Esophagus muscularis mucosa (tissue), 4 donors: Measurements from ENCODE around the gene PGLYRP4. TPM values are rescaled to one million over a fixed set of nuclear protein-coding genes. Genes with fewer than 3 reads are reported as not detected.

Source experiments
- DNase-seq: peaks from one replicate; pipeline ENCODE4 v3.0.0-alpha.2; 2017; ENCODE audit errors: extremely low spot score
- H3K27ac ChIP-seq, 4 donors: fragments of 200-600 bp; sonication (generic); replicated peaks in 1 of 4; 1 replicate in 3 of 4; 2 replicates in 1 of 4; pipeline ENCODE4 v1.5.1; 2016 to 2019; ENCODE audit warnings: mild to moderate bottlenecking in 1 of 4
- H3K27me3 ChIP-seq, 4 donors: fragments of 200-600 bp; sonication (generic); one replicate each; pipeline versions ENCODE4 v1.5.1 to v1.6.0; 2016 to 2019
- H3K36me3 ChIP-seq, 4 donors: fragments of 200-600 bp; sonication (generic); one replicate each; pipeline ENCODE4 v1.5.1; 2016 to 2019
- H3K4me1 ChIP-seq, 4 donors: fragments of 200-600 bp; sonication (generic); one replicate each; pipeline ENCODE4 v1.5.1; 2016 to 2019
- H3K4me3 ChIP-seq, 4 donors: fragments of 200-600 bp; sonication (generic); 1 replicate in 2 of 4; 2 replicates in 2 of 4; pipeline ENCODE4 v1.5.1; 2016 to 2019; ENCODE audit warnings: mild to moderate bottlenecking in 4 of 4, moderate library complexity in 1 of 4
- H3K9me3 ChIP-seq, 4 donors: fragments of 200-600 bp; sonication (generic); 1 replicate in 3 of 4; 2 replicates in 1 of 4; pipeline ENCODE4 v1.5.1; 2016 to 2019
- EP300 ChIP-seq: sonication (generic); formaldehyde crosslinking; IDR thresholded peaks from one replicate; pipeline ENCODE4 v1.6.1; 2017; ENCODE audit warnings: antibody characterized with exemption
- POLR2A ChIP-seq: fragments of 450-650 bp; IDR thresholded peaks from one replicate; pipeline ENCODE4 v1.6.1; 2017; ENCODE audit warnings: antibody characterized with exemption, moderate library complexity, mild to moderate bottlenecking, low read depth
- POLR2AphosphoS5 ChIP-seq, 2 donors: sonication (generic); formaldehyde crosslinking; IDR thresholded peaks; one replicate each; pipeline ENCODE4 v1.6.1; 2017; ENCODE audit warnings: antibody characterized with exemption in 2 of 2
- WGBS: methylation state at CpG from one replicate; pipeline ENCODE4 v1.1.5; 2018; 5-methylcytosine and 5-hydroxymethylcytosine counted together
- intact Hi-C: fragments of 100-400 bp; cut with DNase I; formaldehyde crosslinking; loops from one replicate; pipeline ENCODE4 v1.15.1; 2023
- total RNA-seq, 4 donors: library from RNA; depleted of rRNA; stranded (reverse); fragments of >200 nt; gene quantifications; one replicate each; pipeline versions ENCODE4 v1.1.0 to v1.2.1, GENCODE V29; 2016
- TF ChIP-seq, protein P1 (sequence below), 3 experiments: fragments of 200-600 bp in 2 of 3; fragments of 450-650 bp in 1 of 3; sonication (generic) in 2 of 3; IDR thresholded peaks; one replicate each; pipeline ENCODE4 v1.5.1; 2017 to 2019; ENCODE audit warnings: antibody characterized with exemption in 3 of 3, mild to moderate bottlenecking in 2 of 3, moderate library complexity in 1 of 3

PGLYRP4 gene
- total RNA-seq, 4 donors from 2014 or later, result not detected

DNA sequence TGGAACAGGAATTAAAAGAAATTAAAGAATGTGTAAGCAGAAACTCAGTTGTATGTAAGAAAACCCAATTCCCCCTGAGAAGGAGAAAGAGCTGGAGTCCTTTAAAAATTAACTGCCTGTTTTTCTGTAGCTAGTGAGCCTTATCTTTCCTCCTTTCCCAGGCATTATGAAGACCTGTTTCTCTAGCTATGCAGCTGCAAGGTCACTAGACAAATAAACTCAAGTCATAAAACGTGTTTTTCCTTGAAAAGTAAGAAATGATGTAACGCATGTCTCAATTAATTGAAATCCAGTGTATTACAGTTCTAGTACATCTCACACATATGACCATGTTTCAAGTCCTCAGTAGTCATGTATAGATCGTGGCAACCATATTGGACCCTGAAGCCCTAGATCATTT lies 21.5 kb upstream of the PGLYRP4 start:
- TF ChIP-seq POLR2AphosphoS5 (IDR thresholded peaks at IDR 0.05) (no peak), EP300 (no peak), POLR2A (no peak)
- TF ChIP-seq, protein P1, sequence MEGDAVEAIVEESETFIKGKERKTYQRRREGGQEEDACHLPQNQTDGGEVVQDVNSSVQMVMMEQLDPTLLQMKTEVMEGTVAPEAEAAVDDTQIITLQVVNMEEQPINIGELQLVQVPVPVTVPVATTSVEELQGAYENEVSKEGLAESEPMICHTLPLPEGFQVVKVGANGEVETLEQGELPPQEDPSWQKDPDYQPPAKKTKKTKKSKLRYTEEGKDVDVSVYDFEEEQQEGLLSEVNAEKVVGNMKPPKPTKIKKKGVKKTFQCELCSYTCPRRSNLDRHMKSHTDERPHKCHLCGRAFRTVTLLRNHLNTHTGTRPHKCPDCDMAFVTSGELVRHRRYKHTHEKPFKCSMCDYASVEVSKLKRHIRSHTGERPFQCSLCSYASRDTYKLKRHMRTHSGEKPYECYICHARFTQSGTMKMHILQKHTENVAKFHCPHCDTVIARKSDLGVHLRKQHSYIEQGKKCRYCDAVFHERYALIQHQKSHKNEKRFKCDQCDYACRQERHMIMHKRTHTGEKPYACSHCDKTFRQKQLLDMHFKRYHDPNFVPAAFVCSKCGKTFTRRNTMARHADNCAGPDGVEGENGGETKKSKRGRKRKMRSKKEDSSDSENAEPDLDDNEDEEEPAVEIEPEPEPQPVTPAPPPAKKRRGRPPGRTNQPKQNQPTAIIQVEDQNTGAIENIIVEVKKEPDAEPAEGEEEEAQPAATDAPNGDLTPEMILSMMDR (IDR thresholded peaks at IDR 0.05), result no peak
- H3K4me3 ChIP-seq, result no peak overlapping the region
- intact Hi-C loops, result no loop called here
- DNase-seq, result no peak
- H3K36me3 ChIP-seq, result no peaks in the 10 kb centered on the region
- peaks cover 0 to 4% (median 0%) of the 10 kb centered on the region in 4 donors for H3K27me3 ChIP-seq
- no peak overlapping the region for H3K27ac ChIP-seq
- H3K4me1 ChIP-seq, result no peaks in the 10 kb centered on the region
- WGBS, result 75% methylated on average over 3 of the region's 3 CpGs
- no peaks in the 10 kb centered on the region for H3K9me3 ChIP-seq

DNA sequence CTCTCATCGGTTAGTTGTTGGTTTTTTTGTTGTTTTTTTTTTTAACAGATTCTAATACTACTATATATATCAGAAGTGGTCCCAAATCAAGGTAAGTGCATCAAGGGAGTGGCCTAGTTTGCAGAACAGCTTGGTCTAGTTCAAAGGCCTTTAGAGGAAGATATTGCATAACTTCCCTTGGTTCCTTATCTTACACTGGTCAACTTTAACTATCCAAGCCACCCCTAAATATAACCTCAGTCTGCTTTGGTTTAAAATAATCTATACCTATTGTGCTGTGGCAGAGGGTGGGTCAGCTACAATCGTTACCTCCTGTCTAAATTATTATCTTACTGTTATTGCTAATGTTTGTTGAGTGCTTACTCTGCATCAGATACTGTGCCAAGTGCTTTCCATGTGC lies 19.9 kb upstream of the PGLYRP4 start:
- H3K4me1 ChIP-seq, result no peaks in the 10 kb centered on the region
- DNase-seq, result no peak
- WGBS, result 60% methylated on average over 2 of the region's 2 CpGs
- H3K4me3 ChIP-seq, result no peak overlapping the region
- no peak for TF ChIP-seq POLR2AphosphoS5 (IDR thresholded peaks at IDR 0.05)
- TF ChIP-seq, protein P1 (IDR thresholded peaks at IDR 0.05), result no peak
- TF ChIP-seq POLR2A, result no peak
- no peak for TF ChIP-seq EP300
- no peak overlapping the region for H3K27ac ChIP-seq
- H3K9me3 ChIP-seq, result no peaks in the 10 kb centered on the region
- no peaks in the 10 kb centered on the region for H3K36me3 ChIP-seq
- intact Hi-C loops, result no loop called here
- peaks cover 0 to 4% (median 0%) of the 10 kb centered on the region in 4 donors for H3K27me3 ChIP-seq

DNA sequence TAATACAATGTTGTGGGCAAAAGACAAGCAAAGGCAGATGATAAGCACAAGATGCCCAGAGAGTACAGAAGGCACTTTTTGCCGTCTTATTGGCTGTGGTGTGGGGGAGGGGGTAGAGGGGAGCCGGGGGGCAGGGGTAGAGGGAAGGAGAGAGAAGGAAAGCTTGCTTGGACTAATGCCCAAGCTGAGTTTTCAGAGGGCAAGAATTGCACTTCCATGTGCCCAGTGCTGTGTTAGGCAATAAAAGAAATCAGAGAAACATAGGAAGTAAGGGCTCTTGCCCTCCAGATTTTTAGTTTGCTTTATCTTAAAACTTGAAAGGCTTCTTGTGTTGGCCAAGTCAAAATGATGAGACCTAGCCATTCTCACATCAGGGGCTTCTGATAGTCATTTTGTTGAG lies 18.4 kb upstream of the PGLYRP4 start:
- Histone ChIP-seq H3K27ac (no peak overlapping the region), H3K4me1 (no peaks in the 10 kb centered on the region), H3K9me3 (no peaks in the 10 kb centered on the region), H3K36me3 (no peaks in the 10 kb centered on the region), H3K27me3 (peaks cover 0 to 4% (median 0%) of the 10 kb centered on the region in 4 donors), H3K4me3 (no peak overlapping the region)
- WGBS, result 77% methylated on average over 2 of the region's 2 CpGs
- intact Hi-C loops, result no loop called here
- no peak for DNase-seq
- TF ChIP-seq, protein P1 (IDR thresholded peaks at IDR 0.05), result no peak
- no peak for TF ChIP-seq POLR2A
- no peak for TF ChIP-seq POLR2AphosphoS5 (IDR thresholded peaks at IDR 0.05)
- no peak for TF ChIP-seq EP300

DNA sequence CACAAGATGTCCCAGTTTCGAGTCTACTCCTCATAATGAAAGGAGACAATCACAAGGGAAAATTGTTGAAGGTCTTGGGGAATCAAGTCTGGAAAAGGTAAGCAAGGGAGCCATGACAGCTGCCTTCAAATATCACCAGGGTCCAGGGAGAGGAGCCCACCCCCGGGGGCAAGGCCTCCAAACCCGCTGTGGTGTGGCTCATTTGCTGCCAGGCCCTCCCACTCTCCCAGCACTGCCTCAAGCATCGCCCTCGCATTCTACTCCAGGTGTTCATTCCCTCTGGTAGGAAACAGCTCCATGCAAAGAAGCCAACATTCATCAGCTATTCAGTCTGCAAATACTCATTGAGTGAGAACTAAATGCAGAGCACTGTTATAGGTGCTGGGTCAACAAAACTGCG lies 17.6 kb upstream of the PGLYRP4 start:
- intact Hi-C loops, result no loop called here
- H3K27ac ChIP-seq, result no peak overlapping the region
- no peaks in the 10 kb centered on the region for H3K4me1 ChIP-seq
- H3K9me3 ChIP-seq, result no peaks in the 10 kb centered on the region
- no peaks in the 10 kb centered on the region for H3K36me3 ChIP-seq
- DNase-seq, result no peak
- 78% methylated on average over 6 of the region's 6 CpGs for WGBS
- no peak overlapping the region for H3K4me3 ChIP-seq
- TF ChIP-seq POLR2A, result no peak
- no peak for TF ChIP-seq POLR2AphosphoS5 (IDR thresholded peaks at IDR 0.05)
- no peak for TF ChIP-seq EP300
- TF ChIP-seq, protein P1 (IDR thresholded peaks at IDR 0.05), result no peak
- H3K27me3 ChIP-seq, result peaks cover 0 to 4% (median 0%) of the 10 kb centered on the region in 4 donors

DNA sequence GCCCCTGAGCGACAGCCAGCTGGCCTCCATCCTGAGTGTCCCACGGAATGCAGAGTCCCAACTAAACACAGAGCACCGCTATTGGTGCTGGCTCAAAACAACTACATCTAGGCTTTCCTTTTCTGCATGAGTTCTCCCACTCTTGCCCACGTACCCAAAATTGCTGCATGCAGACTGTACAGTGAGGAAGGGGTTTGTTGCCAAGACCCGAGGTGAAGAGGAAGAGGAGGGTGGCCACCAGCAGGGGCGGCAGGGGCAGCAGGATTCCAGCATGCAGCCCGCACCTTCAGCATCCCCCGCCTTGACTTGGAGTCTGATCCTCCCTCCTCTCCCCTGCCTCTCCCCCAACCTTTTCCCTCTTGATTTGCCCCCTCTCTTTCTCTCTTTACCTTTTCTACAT lies 17.1 kb upstream of the PGLYRP4 start:
- Histone ChIP-seq H3K27me3 (peaks cover 0 to 4% (median 0%) of the 10 kb centered on the region in 4 donors), H3K27ac (no peak overlapping the region), H3K4me1 (no peaks in the 10 kb centered on the region), H3K36me3 (no peaks in the 10 kb centered on the region), H3K9me3 (no peaks in the 10 kb centered on the region), H3K4me3 (no peak overlapping the region)
- intact Hi-C loops, result no loop called here
- DNase-seq, result no peak
- 63% methylated on average over 8 of the region's 8 CpGs for WGBS
- TF ChIP-seq, protein P1 (IDR thresholded peaks at IDR 0.05), result no peak
